Neuronal stem cell (in vitro differentiated cells): ENCODE measurements around the gene XKR8.

ENCODE experiments used
- DNase-seq: peaks from one replicate; pipeline ENCODE4 v3.0.0-alpha.2; 2013; ENCODE audit warnings: low spot score
- H2AFZ ChIP-seq: one replicate; pipeline ENCODE4 v1.6.1; 2013; ENCODE audit warnings: mild to moderate bottlenecking, low read length, inconsistent platforms
- H2AK5ac ChIP-seq: 2 replicates; pipeline ENCODE4 v1.6.1; 2013; ENCODE audit warnings: low read depth, mild to moderate bottlenecking, inconsistent platforms, low read length, moderate library complexity, mixed read lengths
- H2BK120ac ChIP-seq: 2 replicates; pipeline ENCODE4 v1.6.1; 2013; ENCODE audit warnings: low read depth, mild to moderate bottlenecking, inconsistent platforms, low read length, moderate library complexity, mixed read lengths
- H2BK12ac ChIP-seq: one replicate; pipeline ENCODE4 v1.6.1; 2013; ENCODE audit warnings: low read length, inconsistent platforms
- H2BK15ac ChIP-seq: 2 replicates; pipeline ENCODE4 v1.6.1; 2013; ENCODE audit warnings: mild to moderate bottlenecking, low read length, inconsistent platforms, mixed read lengths
- H2BK5ac ChIP-seq: one replicate; pipeline ENCODE4 v1.6.1; 2013; ENCODE audit warnings: inconsistent platforms, mild to moderate bottlenecking, low read length, moderate library complexity
- H3K14ac ChIP-seq: one replicate; pipeline ENCODE4 v1.6.1; 2013; ENCODE audit warnings: low read length, inconsistent platforms
- H3K18ac ChIP-seq: 2 replicates; pipeline ENCODE4 v1.6.1; 2013; ENCODE audit warnings: low read length, inconsistent platforms
- H3K23ac ChIP-seq: 2 replicates; pipeline ENCODE4 v1.6.1; 2013; ENCODE audit warnings: low read depth, mild to moderate bottlenecking, mixed read lengths, low read length, inconsistent platforms; ENCODE audit not compliant: poor library complexity
- H3K27ac ChIP-seq: replicated peaks from 3 replicates; pipeline ENCODE4 v1.5.1; 2013; ENCODE audit warnings: low read length, inconsistent platforms
- H3K27me3 ChIP-seq, 3 experiments: 2 replicates each; pipeline ENCODE4 v1.6.1; 2013; ENCODE audit warnings: low read length in 3 of 3, mild to moderate bottlenecking in 2 of 3, inconsistent platforms in 1 of 3, low read depth in 1 of 3, mixed read lengths in 1 of 3, moderate library complexity in 1 of 3; ENCODE audit not compliant: control insufficient read depth in 3 of 3, insufficient read depth in 3 of 3
- H3K36me3 ChIP-seq, 2 donors: replicated peaks in 1 of 2; 2 replicates each; pipeline ENCODE4 v1.6.1; 2013; ENCODE audit warnings: low read length in 2 of 2; ENCODE audit not compliant: control insufficient read depth in 2 of 2, insufficient read depth in 2 of 2
- H3K4ac ChIP-seq: 2 replicates; pipeline ENCODE4 v1.6.1; 2013; ENCODE audit warnings: inconsistent platforms, mild to moderate bottlenecking, low read length, moderate library complexity
- H3K4me1 ChIP-seq, 2 donors: 1 replicate in 1 of 2; 2 replicates in 1 of 2; pipeline ENCODE4 v1.6.1; 2013; ENCODE audit warnings: low read length in 2 of 2, low read depth in 1 of 2; ENCODE audit not compliant: control insufficient read depth in 2 of 2, insufficient read depth in 1 of 2
- H3K4me2 ChIP-seq: one replicate; pipeline ENCODE4 v1.6.1; 2013; ENCODE audit warnings: mild to moderate bottlenecking, low read length, inconsistent platforms; ENCODE audit not compliant: insufficient read depth, poor library complexity, severe bottlenecking
- H3K4me3 ChIP-seq, 2 donors: 2 replicates each; pipeline ENCODE4 v1.5.1; 2013; ENCODE audit warnings: low read length in 2 of 2, mild to moderate bottlenecking in 2 of 2, inconsistent platforms in 1 of 2, moderate library complexity in 1 of 2
- H3K79me1 ChIP-seq: one replicate; pipeline ENCODE4 v1.6.1; 2013; ENCODE audit warnings: low read depth, mild to moderate bottlenecking, inconsistent platforms, low read length, moderate library complexity
- H3K9ac ChIP-seq: one replicate; pipeline ENCODE4 v1.6.1; 2013; ENCODE audit warnings: mild to moderate bottlenecking, low read depth, low read length, inconsistent platforms; ENCODE audit not compliant: poor library complexity
- H3K9me3 ChIP-seq, 2 donors: replicated peaks in 1 of 2; 2 replicates each; pipeline versions ENCODE3 to v1.6.1; 2013; ENCODE audit warnings: low read length in 2 of 2, mild to moderate bottlenecking in 2 of 2, inconsistent platforms in 1 of 2, low read depth in 1 of 2, mixed read lengths in 1 of 2, moderate library complexity in 1 of 2; ENCODE audit not compliant: control insufficient read depth in 2 of 2, insufficient read depth in 1 of 2
- H4K8ac ChIP-seq: one replicate; pipeline ENCODE4 v1.6.1; 2013; ENCODE audit warnings: low read depth, mild to moderate bottlenecking, inconsistent platforms, low read length, moderate library complexity
- H4K91ac ChIP-seq: one replicate; pipeline ENCODE4 v1.6.1; 2013; ENCODE audit warnings: low read length, low read depth, mild to moderate bottlenecking, inconsistent platforms; ENCODE audit not compliant: poor library complexity
- WGBS, 2 donors: extraction: QIAGEN DNeasy Blood & Tissue Kit; methylation state at CpG; one replicate each; pipeline ENCODE4 v1.1.7; 2013; ENCODE audit warnings: missing lambda C conversion rate in 2 of 2, mixed read lengths in 1 of 2; ENCODE audit not compliant: insufficient read length in 2 of 2, insufficient replicate concordance in 1 of 2; ENCODE audit errors: extremely low coverage in 2 of 2; 5-methylcytosine and 5-hydroxymethylcytosine counted together

The XKR8 gene

GRCh38 chr1:27979151-27979858 is 19.5 kb downstream of the XKR8 start:
- DNase-seq = no peak
- WGBS, 2 donors = no CpG with 5 or more reads among the region's 1 CpG
- H3K18ac ChIP-seq = no peak overlapping the region

GRCh38 chr1:27979859-27980201 is 20.1 kb downstream of the XKR8 start:
- Histone ChIP-seq H3K4me1 (no peaks in the 10 kb centered on the region), H3K27me3 (no peaks in the 10 kb centered on the region), H2BK120ac (no peak overlapping the region), H2AK5ac (no peak overlapping the region), H3K4me2 (no peak overlapping the region), H3K9me3 (no peaks in the 10 kb centered on the region), H2BK5ac (no peak overlapping the region), H4K8ac (no peak overlapping the region), H3K14ac (no peak overlapping the region), H3K9ac (no peak overlapping the region), H2AFZ (no peak overlapping the region), H3K4me3 (no peak overlapping the region), H2BK15ac (no peak overlapping the region), H3K4ac (no peak overlapping the region), H2BK12ac (no peak overlapping the region), H3K27ac (no peak overlapping the region), H3K23ac (no peak overlapping the region), H4K91ac (no peak overlapping the region), H3K79me1 (no peaks in the 10 kb centered on the region), H3K36me3 (peaks cover 5 to 28% of the 10 kb centered on the region in 2 donors), H3K18ac (no peak overlapping the region)
- DNase-seq = no peak
- no CpG with 5 or more reads among the region's 2 CpGs for WGBS, 2 donors

More at GRCh38 chr1:27979151-27979858, 19.5 kb downstream of the XKR8 start:
- no peak overlapping the region for H3K23ac ChIP-seq
- no peak overlapping the region for H2BK120ac ChIP-seq
- H2BK12ac ChIP-seq = no peak overlapping the region
- peaks cover 5 to 30% of the 10 kb centered on the region in 2 donors for H3K36me3 ChIP-seq
- H3K4ac ChIP-seq = no peak overlapping the region
- H3K27ac ChIP-seq = no peak overlapping the region
- no peak overlapping the region for H3K14ac ChIP-seq
- no peak overlapping the region for H3K9ac ChIP-seq
- no peak overlapping the region for H4K8ac ChIP-seq
- H2AFZ ChIP-seq = no peak overlapping the region
- no peaks in the 10 kb centered on the region for H3K9me3 ChIP-seq
- no peaks in the 10 kb centered on the region for H3K79me1 ChIP-seq
- no peak overlapping the region for H4K91ac ChIP-seq
- H2BK15ac ChIP-seq = no peak overlapping the region
- H3K4me1 ChIP-seq = no peaks in the 10 kb centered on the region
- no peak overlapping the region for H3K4me2 ChIP-seq
- H2AK5ac ChIP-seq = no peak overlapping the region
- no peak overlapping the region for H2BK5ac ChIP-seq
- no peak overlapping the region for H3K4me3 ChIP-seq
- H3K27me3 ChIP-seq = no peaks in the 10 kb centered on the region

- no peak overlapping the region for H2BK5ac ChIP-seq
- H3K4me2 ChIP-seq = no peak overlapping the region
- H3K36me3 ChIP-seq = peaks cover 6 to 28% of the 10 kb centered on the region in 2 donors
- H4K8ac ChIP-seq = no peak overlapping the region
- H3K27ac ChIP-seq = no peak overlapping the region
- H2AFZ ChIP-seq = no peak overlapping the region
- no peak overlapping the region for H3K4ac ChIP-seq
- WGBS, 2 donors = no CpG with 5 or more reads among the region's 1 CpG
- H3K14ac ChIP-seq = no peak overlapping the region
- H3K23ac ChIP-seq = no peak overlapping the region
- H2BK120ac ChIP-seq = no peak overlapping the region
- no peak overlapping the region for H2BK12ac ChIP-seq
- H3K18ac ChIP-seq = no peak overlapping the region
- no peaks in the 10 kb centered on the region for H3K27me3 ChIP-seq
- H2AK5ac ChIP-seq = no peak overlapping the region
- no peaks in the 10 kb centered on the region for H3K79me1 ChIP-seq
- H3K9me3 ChIP-seq = no peaks in the 10 kb centered on the region
- no peak overlapping the region for H3K4me3 ChIP-seq
- no peaks in the 10 kb centered on the region for H3K4me1 ChIP-seq
- DNase-seq = no peak
- no peak overlapping the region for H3K9ac ChIP-seq
- no peak overlapping the region for H4K91ac ChIP-seq
- H2BK15ac ChIP-seq = no peak overlapping the region
These were observed 20.6 kb downstream of the XKR8 start for GRCh38 chr1:27980216-27980845.

DNA sequence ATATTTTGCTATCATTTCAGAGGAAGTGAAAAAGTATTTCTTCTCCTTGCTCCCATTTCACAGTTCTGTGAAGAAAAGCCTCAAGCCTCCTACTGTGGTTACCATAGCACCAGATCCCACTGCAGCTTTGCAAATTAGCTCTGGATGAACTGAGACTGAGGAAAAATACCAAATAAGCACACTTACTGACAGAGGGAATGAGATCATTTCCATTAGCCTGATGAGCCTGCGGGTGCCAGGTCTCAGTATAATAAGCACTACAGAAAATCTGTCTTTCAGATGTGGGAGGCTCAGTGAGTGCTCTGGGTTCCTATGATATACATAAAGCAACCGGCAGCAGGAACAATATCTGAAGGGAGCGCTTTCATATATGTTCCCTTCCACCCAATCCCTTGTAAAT is 21.4 kb downstream of the XKR8 start:
- no peak overlapping the region for H2BK5ac ChIP-seq
- H3K4me1 ChIP-seq = no peaks in the 10 kb centered on the region
- H2BK120ac ChIP-seq = no peak overlapping the region
- H4K91ac ChIP-seq = no peak overlapping the region
- H3K36me3 ChIP-seq = peaks cover 6 to 29% of the 10 kb centered on the region in 2 donors
- no peaks in the 10 kb centered on the region for H3K27me3 ChIP-seq
- no peak overlapping the region for H4K8ac ChIP-seq
- H3K9ac ChIP-seq = no peak overlapping the region
- no CpG with 5 or more reads among the region's 3 CpGs for WGBS, 2 donors
- H3K4me2 ChIP-seq = no peak overlapping the region
- H3K4me3 ChIP-seq = no peak overlapping the region
- no peak overlapping the region for H3K27ac ChIP-seq
- H3K14ac ChIP-seq = no peak overlapping the region
- H2BK15ac ChIP-seq = no peak overlapping the region
- no peak overlapping the region for H3K23ac ChIP-seq
- H2BK12ac ChIP-seq = no peak overlapping the region
- no peak for DNase-seq
- H2AFZ ChIP-seq = no peak overlapping the region
- H2AK5ac ChIP-seq = no peak overlapping the region
- H3K79me1 ChIP-seq = no peaks in the 10 kb centered on the region
- no peak overlapping the region for H3K4ac ChIP-seq
- H3K18ac ChIP-seq = no peak overlapping the region
- no peaks in the 10 kb centered on the region for H3K9me3 ChIP-seq
